H1 (cell line): ENCODE data around the gene GRAMD2A. TPM values are rescaled to one million over a fixed set of nuclear protein-coding genes. Genes with fewer than 3 reads are reported as not detected.

Experiments used
- ATF2 ChIP-seq: IDR thresholded peaks from 2 replicates; pipeline ENCODE4 v1.6.1; 2012; ENCODE audit warnings: low read length, inconsistent platforms
- CTBP2 ChIP-seq: IDR thresholded peaks from 2 replicates; pipeline ENCODE4 v1.7.0; 2011; ENCODE audit warnings: borderline replicate concordance, mild to moderate bottlenecking, moderate library complexity, mixed read lengths, low read length; ENCODE audit not compliant: insufficient read depth, insufficient read length
- MAFK ChIP-seq: IDR thresholded peaks from 2 replicates; pipeline ENCODE4 v1.6.1; 2012; ENCODE audit warnings: low read depth, mild to moderate bottlenecking, improper control_type of control experiment, low read length
- NANOG ChIP-seq: IDR thresholded peaks from 2 replicates; pipeline ENCODE4 v1.6.1; 2011; ENCODE audit warnings: low read length, low read depth, mild to moderate bottlenecking, inconsistent platforms; ENCODE audit not compliant: insufficient read depth, poor library complexity, severe bottlenecking
- RFX5 ChIP-seq: IDR thresholded peaks from 2 replicates; pipeline ENCODE4 v1.6.1; 2011; ENCODE audit warnings: low read depth, low read length, improper control_type of control experiment, borderline replicate concordance
- SAP30 ChIP-seq: fragments of 300-600 bp; sonication (generic); IDR thresholded peaks from 2 replicates; pipeline ENCODE4 v1.7.1; 2012; ENCODE audit warnings: low read length, moderate library complexity, mild to moderate bottlenecking, inconsistent platforms; ENCODE audit not compliant: insufficient read depth, insufficient replicate concordance
- SUZ12 ChIP-seq: fragments of 200-600 bp; sonication (generic); IDR thresholded peaks from 2 replicates; pipeline ENCODE4 v1.6.1; 2012; ENCODE audit warnings: mild to moderate bottlenecking, inconsistent platforms, low read length, moderate library complexity, mixed read lengths
- polyA plus RNA-seq, 7 experiments: library from polyadenylated mRNA; depleted of rRNA in 3 of 7; stranded (reverse) in 5 of 7; unstranded in 2 of 7; fragments of >200 nt in 5 of 7; fragments of 200-250 nt in 2 of 7; gene quantifications; 1 replicate in 5 of 7; 2 replicates in 1 of 7; 4 replicates in 1 of 7; pipeline versions ENCODE4 v1.2.1 to v1.2.3, GENCODE V29; 2011 to 2013; ENCODE audit warnings: missing spikeins in 2 of 7, mixed read lengths in 2 of 7
- total RNA-seq: library from RNA; stranded (reverse); fragmentation: NEBNext Ultra II Directional; extraction: Animal tissue kit (Norgen Biotek cat#: 25700); gene quantifications from 2 replicates; pipeline ENCODE4 v1.2.1, GENCODE V29; 2021
- TF ChIP-seq, protein P1 (sequence below): fragments of 300-600 bp; sonication (generic); IDR thresholded peaks from 2 replicates; pipeline ENCODE4 v1.7.1; 2012; ENCODE audit warnings: low read length, moderate library complexity, mild to moderate bottlenecking, inconsistent platforms; ENCODE audit not compliant: insufficient replicate concordance

GRAMD2A gene
- total and polyA plus RNA-seq, 2 of the 8 experiments (the other 6 are each of a cell fraction or from before 2014, with no cell fraction given) = 0.57 to 1.5 TPM

GRCh38 chr15:72242775-72243370, 45.3 kb upstream of the GRAMD2A start (continued):
- no peak for TF ChIP-seq MAFK
- TF ChIP-seq SUZ12 = no peak
- TF ChIP-seq ATF2 = peak; percentile 82; the same call in 1 of the 2 replicates
- no peak for TF ChIP-seq RFX5
- TF ChIP-seq, protein P1, sequence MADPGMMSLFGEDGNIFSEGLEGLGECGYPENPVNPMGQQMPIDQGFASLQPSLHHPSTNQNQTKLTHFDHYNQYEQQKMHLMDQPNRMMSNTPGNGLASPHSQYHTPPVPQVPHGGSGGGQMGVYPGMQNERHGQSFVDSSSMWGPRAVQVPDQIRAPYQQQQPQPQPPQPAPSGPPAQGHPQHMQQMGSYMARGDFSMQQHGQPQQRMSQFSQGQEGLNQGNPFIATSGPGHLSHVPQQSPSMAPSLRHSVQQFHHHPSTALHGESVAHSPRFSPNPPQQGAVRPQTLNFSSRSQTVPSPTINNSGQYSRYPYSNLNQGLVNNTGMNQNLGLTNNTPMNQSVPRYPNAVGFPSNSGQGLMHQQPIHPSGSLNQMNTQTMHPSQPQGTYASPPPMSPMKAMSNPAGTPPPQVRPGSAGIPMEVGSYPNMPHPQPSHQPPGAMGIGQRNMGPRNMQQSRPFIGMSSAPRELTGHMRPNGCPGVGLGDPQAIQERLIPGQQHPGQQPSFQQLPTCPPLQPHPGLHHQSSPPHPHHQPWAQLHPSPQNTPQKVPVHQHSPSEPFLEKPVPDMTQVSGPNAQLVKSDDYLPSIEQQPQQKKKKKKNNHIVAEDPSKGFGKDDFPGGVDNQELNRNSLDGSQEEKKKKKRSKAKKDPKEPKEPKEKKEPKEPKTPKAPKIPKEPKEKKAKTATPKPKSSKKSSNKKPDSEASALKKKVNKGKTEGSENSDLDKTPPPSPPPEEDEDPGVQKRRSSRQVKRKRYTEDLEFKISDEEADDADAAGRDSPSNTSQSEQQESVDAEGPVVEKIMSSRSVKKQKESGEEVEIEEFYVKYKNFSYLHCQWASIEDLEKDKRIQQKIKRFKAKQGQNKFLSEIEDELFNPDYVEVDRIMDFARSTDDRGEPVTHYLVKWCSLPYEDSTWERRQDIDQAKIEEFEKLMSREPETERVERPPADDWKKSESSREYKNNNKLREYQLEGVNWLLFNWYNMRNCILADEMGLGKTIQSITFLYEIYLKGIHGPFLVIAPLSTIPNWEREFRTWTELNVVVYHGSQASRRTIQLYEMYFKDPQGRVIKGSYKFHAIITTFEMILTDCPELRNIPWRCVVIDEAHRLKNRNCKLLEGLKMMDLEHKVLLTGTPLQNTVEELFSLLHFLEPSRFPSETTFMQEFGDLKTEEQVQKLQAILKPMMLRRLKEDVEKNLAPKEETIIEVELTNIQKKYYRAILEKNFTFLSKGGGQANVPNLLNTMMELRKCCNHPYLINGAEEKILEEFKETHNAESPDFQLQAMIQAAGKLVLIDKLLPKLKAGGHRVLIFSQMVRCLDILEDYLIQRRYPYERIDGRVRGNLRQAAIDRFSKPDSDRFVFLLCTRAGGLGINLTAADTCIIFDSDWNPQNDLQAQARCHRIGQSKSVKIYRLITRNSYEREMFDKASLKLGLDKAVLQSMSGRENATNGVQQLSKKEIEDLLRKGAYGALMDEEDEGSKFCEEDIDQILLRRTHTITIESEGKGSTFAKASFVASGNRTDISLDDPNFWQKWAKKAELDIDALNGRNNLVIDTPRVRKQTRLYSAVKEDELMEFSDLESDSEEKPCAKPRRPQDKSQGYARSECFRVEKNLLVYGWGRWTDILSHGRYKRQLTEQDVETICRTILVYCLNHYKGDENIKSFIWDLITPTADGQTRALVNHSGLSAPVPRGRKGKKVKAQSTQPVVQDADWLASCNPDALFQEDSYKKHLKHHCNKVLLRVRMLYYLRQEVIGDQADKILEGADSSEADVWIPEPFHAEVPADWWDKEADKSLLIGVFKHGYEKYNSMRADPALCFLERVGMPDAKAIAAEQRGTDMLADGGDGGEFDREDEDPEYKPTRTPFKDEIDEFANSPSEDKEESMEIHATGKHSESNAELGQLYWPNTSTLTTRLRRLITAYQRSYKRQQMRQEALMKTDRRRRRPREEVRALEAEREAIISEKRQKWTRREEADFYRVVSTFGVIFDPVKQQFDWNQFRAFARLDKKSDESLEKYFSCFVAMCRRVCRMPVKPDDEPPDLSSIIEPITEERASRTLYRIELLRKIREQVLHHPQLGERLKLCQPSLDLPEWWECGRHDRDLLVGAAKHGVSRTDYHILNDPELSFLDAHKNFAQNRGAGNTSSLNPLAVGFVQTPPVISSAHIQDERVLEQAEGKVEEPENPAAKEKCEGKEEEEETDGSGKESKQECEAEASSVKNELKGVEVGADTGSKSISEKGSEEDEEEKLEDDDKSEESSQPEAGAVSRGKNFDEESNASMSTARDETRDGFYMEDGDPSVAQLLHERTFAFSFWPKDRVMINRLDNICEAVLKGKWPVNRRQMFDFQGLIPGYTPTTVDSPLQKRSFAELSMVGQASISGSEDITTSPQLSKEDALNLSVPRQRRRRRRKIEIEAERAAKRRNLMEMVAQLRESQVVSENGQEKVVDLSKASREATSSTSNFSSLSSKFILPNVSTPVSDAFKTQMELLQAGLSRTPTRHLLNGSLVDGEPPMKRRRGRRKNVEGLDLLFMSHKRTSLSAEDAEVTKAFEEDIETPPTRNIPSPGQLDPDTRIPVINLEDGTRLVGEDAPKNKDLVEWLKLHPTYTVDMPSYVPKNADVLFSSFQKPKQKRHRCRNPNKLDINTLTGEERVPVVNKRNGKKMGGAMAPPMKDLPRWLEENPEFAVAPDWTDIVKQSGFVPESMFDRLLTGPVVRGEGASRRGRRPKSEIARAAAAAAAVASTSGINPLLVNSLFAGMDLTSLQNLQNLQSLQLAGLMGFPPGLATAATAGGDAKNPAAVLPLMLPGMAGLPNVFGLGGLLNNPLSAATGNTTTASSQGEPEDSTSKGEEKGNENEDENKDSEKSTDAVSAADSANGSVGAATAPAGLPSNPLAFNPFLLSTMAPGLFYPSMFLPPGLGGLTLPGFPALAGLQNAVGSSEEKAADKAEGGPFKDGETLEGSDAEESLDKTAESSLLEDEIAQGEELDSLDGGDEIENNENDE = no peak
- TF ChIP-seq SAP30 = no peak
- peak; percentile 84 for TF ChIP-seq NANOG
- no peak for TF ChIP-seq CTBP2
